SK-N-SH treated with all-trans-retinoic acid at 6 μM for 48 hours (cell line): Measurements from ENCODE around the gene DIAPH3.

Source experiments
- BACH2 ChIP-seq: fragments of 250-450 bp; sonication (Bioruptor Pico); IDR thresholded peaks from 2 replicates; pipeline ENCODE4 v1.9.0; 2021; ENCODE audit warnings: mild to moderate bottlenecking, borderline replicate concordance
- ZNF8 ChIP-seq: fragments of 450-650 bp; formaldehyde crosslinking; IDR thresholded peaks from 2 replicates; pipeline ENCODE4 v1.5.0; 2020; ENCODE audit warnings: mild to moderate bottlenecking, moderate library complexity
- TF ChIP-seq, protein P1 (sequence below): fragments of 250-450 bp; sonication (Bioruptor Pico); IDR thresholded peaks from 2 replicates; pipeline ENCODE4 v1.8.0; 2020; ENCODE audit warnings: mild to moderate bottlenecking, moderate library complexity, borderline replicate concordance

DNA sequence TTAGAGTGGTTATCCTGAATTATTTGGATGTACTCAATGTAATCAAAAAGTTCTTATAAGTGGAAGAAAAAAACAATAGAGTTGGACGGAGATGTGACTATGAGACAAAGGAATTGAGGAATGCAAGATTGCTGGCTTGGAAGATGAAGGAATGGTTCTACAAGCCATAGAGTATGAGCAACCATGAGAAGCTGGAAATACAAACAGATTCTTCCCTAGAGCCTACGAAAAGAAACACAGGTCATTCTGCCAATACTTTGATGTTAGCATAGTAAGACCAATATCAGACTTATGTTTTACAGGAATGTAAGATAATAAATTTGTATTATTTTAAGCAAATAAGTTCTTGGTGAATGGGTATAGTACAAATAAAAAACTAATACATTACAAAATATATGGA lies 249.2 kb downstream of the DIAPH3 start:
- no peak for TF ChIP-seq ZNF8
- TF ChIP-seq BACH2 (CRISPR knock-in tag): no peak
- TF ChIP-seq, protein P1, sequence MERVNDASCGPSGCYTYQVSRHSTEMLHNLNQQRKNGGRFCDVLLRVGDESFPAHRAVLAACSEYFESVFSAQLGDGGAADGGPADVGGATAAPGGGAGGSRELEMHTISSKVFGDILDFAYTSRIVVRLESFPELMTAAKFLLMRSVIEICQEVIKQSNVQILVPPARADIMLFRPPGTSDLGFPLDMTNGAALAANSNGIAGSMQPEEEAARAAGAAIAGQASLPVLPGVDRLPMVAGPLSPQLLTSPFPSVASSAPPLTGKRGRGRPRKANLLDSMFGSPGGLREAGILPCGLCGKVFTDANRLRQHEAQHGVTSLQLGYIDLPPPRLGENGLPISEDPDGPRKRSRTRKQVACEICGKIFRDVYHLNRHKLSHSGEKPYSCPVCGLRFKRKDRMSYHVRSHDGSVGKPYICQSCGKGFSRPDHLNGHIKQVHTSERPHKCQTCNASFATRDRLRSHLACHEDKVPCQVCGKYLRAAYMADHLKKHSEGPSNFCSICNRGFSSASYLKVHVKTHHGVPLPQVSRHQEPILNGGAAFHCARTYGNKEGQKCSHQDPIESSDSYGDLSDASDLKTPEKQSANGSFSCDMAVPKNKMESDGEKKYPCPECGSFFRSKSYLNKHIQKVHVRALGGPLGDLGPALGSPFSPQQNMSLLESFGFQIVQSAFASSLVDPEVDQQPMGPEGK (CRISPR knock-in tag): no peak
